ENCODE measurements around the gene CCND2. TPM values are rescaled to one million over a fixed set of nuclear protein-coding genes. Genes with fewer than 3 reads are reported as not detected.
A peak's percentile ranks its signal among the peaks of the same experiment; 100 is the strongest.

Gene CCND2
- total and polyA plus RNA-seq, 2 of the 8 experiments (the other 6 are each of a cell fraction or from before 2014, with no cell fraction given): 41.7 to 223 TPM

DNA sequence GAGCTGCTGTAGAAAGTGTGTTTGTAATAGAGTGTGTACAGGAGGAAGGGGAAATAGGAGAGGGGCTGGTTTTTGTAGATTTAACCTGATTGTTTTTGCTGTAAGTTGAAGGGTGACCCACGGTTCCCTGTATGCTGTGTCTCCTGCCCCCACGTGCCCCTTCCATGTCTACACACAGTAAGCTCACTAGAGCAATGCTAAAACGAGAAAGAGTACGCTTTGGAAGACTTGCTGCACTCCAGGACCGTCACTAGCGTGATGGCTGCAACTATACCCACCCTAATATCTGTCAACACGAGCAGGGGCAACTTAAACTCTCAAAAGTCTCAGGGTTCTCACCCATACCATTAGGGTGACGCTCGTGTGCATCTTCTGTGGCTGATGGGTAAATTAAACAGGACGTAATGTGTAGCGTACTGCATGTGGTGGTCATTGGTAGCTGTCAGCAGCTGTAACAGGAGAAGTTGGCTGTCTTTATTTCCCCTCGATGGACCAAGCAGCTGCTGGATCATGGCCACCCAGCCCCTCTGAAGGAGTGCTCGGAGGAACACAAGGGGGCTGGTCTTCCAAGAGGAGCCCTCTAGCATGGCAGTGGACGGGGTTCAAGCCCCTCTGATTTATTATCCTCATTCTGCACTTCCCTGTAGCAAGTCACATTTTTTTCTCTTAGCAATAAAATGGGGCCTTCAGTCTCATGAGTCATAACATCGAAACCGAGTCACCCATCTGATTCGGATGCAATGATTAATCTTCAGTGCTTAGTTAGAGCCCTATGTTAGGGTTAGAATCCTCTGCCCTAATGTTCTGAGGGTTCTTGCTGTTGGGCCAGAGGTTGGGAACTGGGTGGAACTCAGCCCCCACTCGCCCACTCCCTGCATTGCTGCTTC, 14.0 kb downstream of the CCND2 start:
- H3K4me2 ChIP-seq (ENCODE audit: insufficient read depth in 1 of 2, low read depth in 2 of 2, low read length in 2 of 2): no peak overlapping the region
- no peak overlapping the region for H3K9ac ChIP-seq (replicated peaks in 1 of 4; ENCODE audit: extremely low read depth in 1 of 4, low read depth in 3 of 4, low read length in 3 of 4)
- no peaks in the 10 kb centered on the region for H3K27me3 ChIP-seq (replicated peaks in 1 of 4; ENCODE audit: control insufficient read depth in 3 of 4, extremely low read depth in 1 of 4, insufficient read depth in 3 of 4, low read length in 3 of 4)
- no peaks in the 10 kb centered on the region for H3K9me3 ChIP-seq (ENCODE audit: insufficient read depth in 2 of 2, low read depth in 1 of 2, low read length in 1 of 2)
- H3K4ac ChIP-seq (replicated peaks; ENCODE audit: insufficient read length, low read depth, low read length): no peak overlapping the region
- TF ChIP-seq CHD2 (IDR thresholded peaks at IDR 0.05; ENCODE audit: low read length) (no peak), MAFK (IDR thresholded peaks at IDR 0.05; ENCODE audit: low read depth, low read length) (no peak), GTF2F1 (IDR thresholded peaks at IDR 0.05; ENCODE audit: borderline replicate concordance, low read depth, low read length) (no peak), CBX8 (IDR thresholded peaks at IDR 0.05; ENCODE audit: borderline replicate concordance, low read depth, low read length) (no peak), POLR2AphosphoS5 (IDR thresholded peaks at IDR 0.05; ENCODE audit: low read depth, low read length) (peak; percentile 17), JUND (IDR thresholded peaks at IDR 0.05; ENCODE audit: low read length) (no peak), POLR2A (IDR thresholded peaks at IDR 0.05; ENCODE audit: control extremely low read depth in 1 of 2, low read depth in 2 of 2, low read length in 2 of 2) (peak in 1 of 2 experiments; percentile 30; a peak in 1 of 3 replicates), HDAC6 (IDR thresholded peaks at IDR 0.05; ENCODE audit: low read depth, low read length) (no peak)
- no peak overlapping the region for H3K14ac ChIP-seq (ENCODE audit: insufficient read length)
- H2BK5ac ChIP-seq (ENCODE audit: low read depth, low read length): no peak overlapping the region
- H3K18ac ChIP-seq (ENCODE audit: extremely low read depth, low read length): no peak overlapping the region
- no peaks in the 10 kb centered on the region; a peak in 1 of 7 replicates for H3K4me1 ChIP-seq (replicated peaks in 1 of 4; ENCODE audit: control insufficient read depth in 3 of 4, insufficient read depth in 4 of 4, low read length in 3 of 4)
- H4K91ac ChIP-seq (replicated peaks; ENCODE audit: insufficient read length, low read length): no peak overlapping the region
- H3K36me3 ChIP-seq (ENCODE audit: control insufficient read depth in 2 of 4, insufficient read depth in 4 of 4, low read length in 3 of 4): peaks cover 40 to 98% (median 83%) of the 10 kb centered on the region in 4 experiments
- FAIRE-seq (no peak), DNase-seq (ENCODE audit: low read depth in 1 of 2, low spot score in 2 of 2) (no peak)
- no peak overlapping the region for H3K23ac ChIP-seq (ENCODE audit: insufficient read length)
- ChIA-PET CTCF (ENCODE audit: partially characterized antibody) (interaction anchor here (1.0 to 2.7 kb wide), 6 partner anchors 9 to 401 kb away, joined by 3 to 8 read pairs (median 4); no protein-coding TSS in a partner anchor), POLR2A (ENCODE audit: partially characterized antibody) (interaction anchor here (1.4 to 29.3 kb wide), 4 partner anchors 5 to 126 kb away, joined by 3 to 531 read pairs (median 267); partner anchors contain the start of gene CCND2)
- H2BK120ac ChIP-seq (replicated peaks; ENCODE audit: low read depth, low read length): no peak overlapping the region
- WGBS, 2 experiments (ENCODE audit: extremely low coverage in 1 of 2, insufficient coverage in 1 of 2, insufficient read length in 1 of 2, insufficient replicate concordance in 2 of 2, low coverage in 1 of 2, low lambda C conversion rate in 2 of 2, missing lambda C conversion rate in 1 of 2): 93% methylated on average over 18 of the region's 18 CpGs; no CpG with 5 or more reads in 1 of the 2 experiments
- peaks cover 24% of the 10 kb centered on the region for H3K79me1 ChIP-seq (ENCODE audit: low read depth, low read length)
- no peak overlapping the region for H2BK20ac ChIP-seq (ENCODE audit: low read length)
- H2AK5ac ChIP-seq (ENCODE audit: low read depth, low read length): no peak overlapping the region
- peaks cover 2 to 97% of the 10 kb centered on the region in 2 experiments for H3K79me2 ChIP-seq (ENCODE audit: control insufficient read depth in 1 of 2, insufficient read depth in 2 of 2, low read length in 2 of 2)
- no peaks in the 10 kb centered on the region for H3K23me2 ChIP-seq (ENCODE audit: low read depth, low read length)
- H4K20me1 ChIP-seq (replicated peaks in 1 of 2; ENCODE audit: control insufficient read depth in 1 of 2, insufficient read depth in 2 of 2, low read length in 2 of 2): peaks cover 50 to 75% of the 10 kb centered on the region in 2 experiments
- no peak overlapping the region for H4K5ac ChIP-seq (ENCODE audit: insufficient read length, low read depth, low read length)
- H3K27ac ChIP-seq (ENCODE audit: low read depth, low read length): no peak overlapping the region
- H3K4me3 ChIP-seq (ENCODE audit: extremely low read depth in 1 of 4, insufficient read depth in 2 of 4, low read depth in 3 of 4, low read length in 4 of 4): no peak overlapping the region
- no peak overlapping the region for H2BK15ac ChIP-seq (ENCODE audit: low read length)
- no peak overlapping the region for H2BK12ac ChIP-seq (ENCODE audit: low read depth, low read length)
- no peak overlapping the region for H3K56ac ChIP-seq (replicated peaks; ENCODE audit: insufficient read length, low read depth, low read length)
- H4K8ac ChIP-seq (ENCODE audit: extremely low read depth, insufficient read depth, low read length): no peak overlapping the region
- H2AFZ ChIP-seq (ENCODE audit: low read length): no peak overlapping the region
